Astrocyte of the spinal cord (primary cell): ENCODE data around the gene ELP5.

Experiments used
- DNase-seq: peaks from one replicate; pipeline ENCODE4 v3.0.0; 2011; ENCODE audit warnings: low read depth, low spot score
- H3K4me3 ChIP-seq: 2 replicates; pipeline ENCODE4 v1.5.1; 2011; ENCODE audit warnings: low read depth, mild to moderate bottlenecking, low read length, moderate library complexity
- CTCF ChIP-seq: IDR thresholded peaks from 2 replicates; pipeline ENCODE4 v1.5.1; 2012; ENCODE audit warnings: low read depth, mild to moderate bottlenecking, low read length, inconsistent platforms
- in situ Hi-C: cut with HindIII; loops from 2 replicates; pipeline ENCODE4 v1.10.0; 2017; ENCODE audit warnings: low sequenced_read_pairs

Gene ELP5

GRCh38 chr17:7258731-7259554, 6.9 kb downstream of the ELP5 start:
- TF ChIP-seq CTCF, result no peak
- H3K4me3 ChIP-seq, result no peak overlapping the region
- no peak for DNase-seq
- in situ Hi-C loops, result no loop called here

GRCh38 chr17:7259555-7259889, 7.5 kb downstream of the ELP5 start:
- no peak for TF ChIP-seq CTCF
- in situ Hi-C loops, result no loop called here
- no peak for DNase-seq
- H3K4me3 ChIP-seq, result no peak overlapping the region

GRCh38 chr17:7260151-7260550, 8.1 kb downstream of the ELP5 start:
- in situ Hi-C loops, result no loop called here
- no peak for TF ChIP-seq CTCF
- no peak for DNase-seq
- no peak overlapping the region for H3K4me3 ChIP-seq

GRCh38 chr17:7260651-7261378, 8.8 kb downstream of the ELP5 start:
- DNase-seq, result no peak
- H3K4me3 ChIP-seq, result peak overlapping the region; percentile 27
- no peak for TF ChIP-seq CTCF
- in situ Hi-C loops, result no loop called here

GRCh38 chr17:7261379-7262191, 9.6 kb downstream of the ELP5 start:
- DNase-seq, result no peak
- TF ChIP-seq CTCF, result no peak
- in situ Hi-C loops, result no loop called here
- peak overlapping the region; percentile 27 for H3K4me3 ChIP-seq

- in situ Hi-C loops, result no loop called here
- no peak for TF ChIP-seq CTCF
- no peak for DNase-seq
These were observed 10.3 kb downstream of the ELP5 start, which contains the start of gene CLDN7 for GRCh38 chr17:7262192-7262934. Gene CLDN7 (minus strand): TSS chr17:7262478. CDS start chr17:7262043, 435 bp downstream.

More at GRCh38 chr17:7262192-7262934, 10.3 kb downstream of the ELP5 start, which contains the start of gene CLDN7:
- peak within 1 kb of the TSS; percentile 27 for H3K4me3 ChIP-seq
